RWPE1 (cell line): ENCODE data around the gene MTRFR.
"Not testable (repeated sequence)": the region's sequence is repeated elsewhere in the genome, so short reads cannot be mapped to it uniquely, and the experiment has no call there.

Experiments used
- CTCF ChIA-PET: fragments of 350-600 bp; sonication (Branson Sonifier 250); formaldehyde crosslinking; extraction: SDS; loops from one replicate; lab custom pipeline; 2021; lab: Yijun Ruan, JAX
- POLR2A ChIA-PET: fragments of 400-600 bp; formaldehyde crosslinking; extraction: SDS; loops from one replicate; lab custom pipeline; 2020; ENCODE audit warnings: antibody characterized with exemption; ENCODE audit not compliant: low non-redundant PET; lab: Yijun Ruan, JAX
- DNase-seq: peaks from one replicate; pipeline ENCODE4 v3.0.0; 2012; ENCODE audit warnings: low spot score
- H3K27ac ChIP-seq: fragments of 450-650 bp; 2 replicates; pipeline ENCODE4 v1.5.1; 2017
- TF ChIP-seq, protein P1 (sequence below): fragments of 450-650 bp; conservative IDR thresholded peaks from 2 replicates; pipeline ENCODE4 v1.5.1; 2017; ENCODE audit warnings: low read depth, mild to moderate bottlenecking

MTRFR gene

GRCh38 chr12:123250471-123251383 is 17.5 kb downstream of the MTRFR start:
- TF ChIP-seq, protein P1, sequence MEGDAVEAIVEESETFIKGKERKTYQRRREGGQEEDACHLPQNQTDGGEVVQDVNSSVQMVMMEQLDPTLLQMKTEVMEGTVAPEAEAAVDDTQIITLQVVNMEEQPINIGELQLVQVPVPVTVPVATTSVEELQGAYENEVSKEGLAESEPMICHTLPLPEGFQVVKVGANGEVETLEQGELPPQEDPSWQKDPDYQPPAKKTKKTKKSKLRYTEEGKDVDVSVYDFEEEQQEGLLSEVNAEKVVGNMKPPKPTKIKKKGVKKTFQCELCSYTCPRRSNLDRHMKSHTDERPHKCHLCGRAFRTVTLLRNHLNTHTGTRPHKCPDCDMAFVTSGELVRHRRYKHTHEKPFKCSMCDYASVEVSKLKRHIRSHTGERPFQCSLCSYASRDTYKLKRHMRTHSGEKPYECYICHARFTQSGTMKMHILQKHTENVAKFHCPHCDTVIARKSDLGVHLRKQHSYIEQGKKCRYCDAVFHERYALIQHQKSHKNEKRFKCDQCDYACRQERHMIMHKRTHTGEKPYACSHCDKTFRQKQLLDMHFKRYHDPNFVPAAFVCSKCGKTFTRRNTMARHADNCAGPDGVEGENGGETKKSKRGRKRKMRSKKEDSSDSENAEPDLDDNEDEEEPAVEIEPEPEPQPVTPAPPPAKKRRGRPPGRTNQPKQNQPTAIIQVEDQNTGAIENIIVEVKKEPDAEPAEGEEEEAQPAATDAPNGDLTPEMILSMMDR: no peak
- H3K27ac ChIP-seq: peak overlapping the region; percentile 96
- CTCF ChIA-PET: interaction anchor here (0.6 kb wide), 1 partner anchor 12 kb away, joined by 5 read pairs; no protein-coding TSS in a partner anchor
- DNase-seq: peak; percentile 84
- POLR2A ChIA-PET: no interaction called here

DNA sequence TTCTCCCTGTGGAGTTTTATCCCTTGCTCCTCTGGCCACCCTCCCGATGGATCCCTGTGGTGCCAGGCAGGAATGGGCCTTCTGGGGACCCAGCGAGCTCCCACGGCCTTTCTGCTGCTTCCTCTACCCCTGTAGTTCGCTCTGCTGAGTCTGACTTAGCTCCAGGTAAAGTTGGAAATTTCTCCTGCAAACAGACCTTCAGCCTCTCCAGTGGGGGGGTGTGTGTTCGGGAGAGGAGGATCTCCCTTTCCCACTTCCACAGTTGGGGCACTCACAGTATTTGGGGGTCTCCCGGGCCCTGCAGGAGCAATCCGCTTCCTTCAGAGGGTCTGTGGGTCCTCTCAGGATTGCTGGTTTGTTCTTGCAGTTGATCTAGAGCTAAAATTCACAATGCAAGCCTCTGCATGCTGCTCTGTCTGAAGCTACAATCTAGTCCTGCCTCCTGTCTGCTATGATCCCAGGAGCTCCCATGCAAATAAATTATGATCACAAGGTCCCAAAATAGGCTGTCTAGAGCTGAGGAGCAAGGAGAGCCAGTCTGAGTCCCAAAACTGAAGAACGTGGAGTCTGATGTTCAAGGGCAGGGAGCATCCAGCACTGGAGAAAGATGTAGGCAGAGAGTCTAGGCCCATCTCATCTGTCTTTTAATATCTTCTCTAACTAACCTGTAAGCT is 18.3 kb downstream of the MTRFR start:
- peak overlapping the region; percentile 96 for H3K27ac ChIP-seq
- ChIA-PET POLR2A (no interaction called here), CTCF (no interaction called here)
- DNase-seq: no peak
- TF ChIP-seq, protein P1: no peak

GRCh38 chr12:123252365-123252764 is 19.1 kb downstream of the MTRFR start:
- POLR2A ChIA-PET, DNase-seq, CTCF ChIA-PET: not testable (repeated sequence)
- H3K27ac ChIP-seq: peak overlapping the region; percentile 96

DNA sequence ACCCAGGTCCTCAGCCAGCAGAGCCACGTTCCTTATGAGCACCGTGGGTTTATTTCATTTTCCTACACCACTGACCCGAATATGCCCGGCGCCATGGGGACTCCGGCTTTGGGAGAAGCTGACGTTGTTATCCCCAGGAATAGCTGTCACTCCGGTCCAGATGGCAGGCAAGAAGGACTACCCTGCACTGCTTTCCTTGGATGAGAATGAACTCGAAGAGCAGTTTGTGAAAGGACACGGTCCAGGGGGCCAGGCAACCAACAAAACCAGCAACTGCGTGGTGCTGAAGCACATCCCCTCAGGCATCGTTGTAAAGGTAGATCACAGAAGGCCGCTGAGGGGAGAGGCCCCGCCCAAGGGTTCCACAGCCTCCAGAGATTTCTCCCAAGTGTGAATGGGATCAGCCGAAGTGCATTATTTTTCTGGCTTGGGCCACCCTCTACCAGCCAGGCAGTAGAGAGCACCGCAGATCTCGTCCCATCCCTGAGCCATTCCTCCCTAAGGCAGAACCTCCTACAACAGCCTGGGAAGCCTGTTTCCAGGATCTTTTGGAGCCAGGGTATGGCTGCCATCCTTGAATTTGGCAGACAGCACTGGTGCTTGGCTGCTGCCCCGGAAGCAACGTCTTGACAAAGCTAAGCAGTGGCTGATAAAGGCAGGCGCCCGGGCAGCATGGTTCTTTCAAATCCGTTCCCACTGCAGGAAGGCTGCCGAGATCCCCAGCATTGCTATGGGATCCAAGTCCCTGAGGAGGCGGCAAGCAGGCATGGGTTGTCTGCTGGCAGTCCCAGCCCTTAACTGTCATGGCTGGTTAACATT is 20.6 kb downstream of the MTRFR start:
- ChIA-PET CTCF (interaction anchor here (0.7 kb wide), 1 partner anchor 280 kb away, joined by 4 read pairs; no protein-coding TSS in a partner anchor), POLR2A (no interaction called here)
- H3K27ac ChIP-seq: peak overlapping the region; percentile 96
- no peak for DNase-seq
- TF ChIP-seq, protein P1: no peak

GRCh38 chr12:123254853-123255446 is 21.7 kb downstream of the MTRFR start:
- TF ChIP-seq, protein P1: no peak
- ChIA-PET POLR2A (no interaction called here), CTCF (no interaction called here)
- H3K27ac ChIP-seq: peak overlapping the region; percentile 96
- no peak for DNase-seq

DNA sequence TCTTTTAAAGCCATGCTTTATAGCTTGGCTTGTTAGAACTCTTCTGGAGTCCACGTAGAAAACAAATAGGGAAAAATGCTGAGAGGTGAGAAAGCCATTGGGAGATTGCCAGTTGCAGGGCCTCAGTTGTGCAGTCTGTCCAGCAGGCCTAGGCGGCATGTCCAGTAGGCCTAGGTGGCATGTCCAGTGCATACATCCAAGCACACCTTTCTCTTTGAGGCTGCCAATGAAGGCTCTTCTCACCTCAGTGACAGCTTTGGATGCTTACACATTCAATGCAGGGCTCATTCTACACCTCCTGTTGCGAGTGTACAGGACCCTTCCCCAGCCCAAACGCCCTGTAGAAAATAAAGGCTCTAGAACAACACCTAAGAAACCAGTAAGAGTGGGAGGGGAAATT is 25.4 kb downstream of the MTRFR start:
- POLR2A ChIA-PET: no interaction called here
- TF ChIP-seq, protein P1: no peak
- DNase-seq: no peak
- CTCF ChIA-PET: interaction anchor here (0.6 kb wide), 1 partner anchor 1129 kb away, joined by 3 read pairs; no protein-coding TSS in a partner anchor
- H3K27ac ChIP-seq: peak overlapping the region; percentile 67
